Fibroblast of the aortic adventitia (primary cell): ENCODE measurements around the gene CNST. TPM values are rescaled to one million over a fixed set of nuclear protein-coding genes. Genes with fewer than 3 reads are reported as not detected.

Experiments
- DNase-seq: peaks from one replicate; pipeline ENCODE4 v3.0.0-alpha.2; 2010; ENCODE audit warnings: low read depth
- H3K4me3 ChIP-seq: 2 replicates; pipeline ENCODE4 v1.5.1; 2011; ENCODE audit warnings: low read depth, mild to moderate bottlenecking, control low read depth, low read length, moderate library complexity
- CTCF ChIP-seq: IDR thresholded peaks from 2 replicates; pipeline ENCODE4 v1.5.1; 2011; ENCODE audit warnings: mild to moderate bottlenecking, low read length, control low read depth, inconsistent platforms; ENCODE audit not compliant: insufficient read depth
- total RNA-seq: library from RNA; depleted of rRNA; stranded (reverse); fragments of >200 nt; gene quantifications from 2 replicates; pipeline ENCODE4 v1.2.3, GENCODE V29; 2012; ENCODE audit warnings: low replicate concordance

CNST gene
- total RNA-seq, 1 donor: 25.2 TPM

- DNase-seq: no peak
- TF ChIP-seq CTCF: no peak
Measured at GRCh38 chr1:246573491-246573890, 7.2 kb downstream of the CNST start.

GRCh38 chr1:246576709-246577032 is 10.4 kb downstream of the CNST start:
- no peak for DNase-seq
- H3K4me3 ChIP-seq: no peak overlapping the region
- no peak for TF ChIP-seq CTCF

More at GRCh38 chr1:246573491-246573890, 7.2 kb downstream of the CNST start:
- no peak overlapping the region for H3K4me3 ChIP-seq

- no peak for TF ChIP-seq CTCF
- no peak overlapping the region for H3K4me3 ChIP-seq
Measured at GRCh38 chr1:246577082-246577719, 10.9 kb downstream of the CNST start.

GRCh38 chr1:246577720-246578106 is 11.5 kb downstream of the CNST start:
- H3K4me3 ChIP-seq: no peak overlapping the region
- DNase-seq: peak; percentile 36
- no peak for TF ChIP-seq CTCF

More at GRCh38 chr1:246577082-246577719, 10.9 kb downstream of the CNST start:
- DNase-seq: no peak

GRCh38 chr1:246579818-246580217 is 13.6 kb downstream of the CNST start:
- DNase-seq: peak; percentile 48
- no peak overlapping the region for H3K4me3 ChIP-seq
- TF ChIP-seq CTCF: no peak

- no peak overlapping the region for H3K4me3 ChIP-seq
- no peak for TF ChIP-seq CTCF
- DNase-seq: no peak
Measured at GRCh38 chr1:246580497-246581370, 14.5 kb downstream of the CNST start.
